PC-3 (cell line): ENCODE data around the gene FHIP2A. TPM values are rescaled to one million over a fixed set of nuclear protein-coding genes. Genes with fewer than 3 reads are reported as not detected.
"Not testable (repeated sequence)": the region's sequence is repeated elsewhere in the genome, so short reads cannot be mapped to it uniquely, and the experiment has no call there.

Source experiments
- ATAC-seq: fragments of 200-7000 bp; cut with Tn5 transposase; 2 replicates; pipeline ENCODE4 v1.9.1; 2020; ENCODE audit warnings: mild to moderate bottlenecking, moderate library complexity
- BruUV-seq: library from RNA; stranded (reverse); fragments of 400-500 nt; replicated peaks from 2 replicates; lab custom pipeline; 2021; lab: Mats Ljungman, UMichigan
- CTCF ChIA-PET: fragments of 300-600 bp; sonication (Branson Sonifier 250); formaldehyde crosslinking; loops from one replicate; lab custom pipeline; 2022; ENCODE audit warnings: antibody characterized with exemption; lab: Charles Lee
- POLR2A ChIA-PET: fragments of 300-600 bp; sonication (Branson Sonifier 250); formaldehyde crosslinking; loops from one replicate; lab custom pipeline; 2022; ENCODE audit warnings: antibody characterized with exemption; ENCODE audit not compliant: unreplicated experiment; lab: Charles Lee
- DNase-seq: peaks from one replicate; pipeline ENCODE4 v3.0.0-alpha.2; 2015
- H2AFZ ChIP-seq: fragments of 300-600 bp; sonication (generic); 2 replicates; pipeline ENCODE4 v1.6.0; 2016; ENCODE audit warnings: antibody characterized with exemption, low read length
- H3F3A ChIP-seq: fragments of 300-600 bp; sonication (generic); one replicate; pipeline ENCODE4 v1.6.0; 2017; ENCODE audit warnings: antibody characterized with exemption, low read length, control low read depth, mild to moderate bottlenecking; ENCODE audit not compliant: unreplicated experiment
- H3K27ac ChIP-seq: fragments of 300-600 bp; sonication (generic); 2 replicates; pipeline ENCODE4 v1.5.1; 2016; ENCODE audit warnings: mild to moderate bottlenecking, low read length
- H3K27me3 ChIP-seq: fragments of 300-600 bp; sonication (generic); 2 replicates; pipeline ENCODE4 v1.6.1; 2016; ENCODE audit warnings: low read length, mixed read lengths
- H3K36me3 ChIP-seq: fragments of 300-600 bp; sonication (generic); 2 replicates; pipeline ENCODE4 v1.6.1; 2016; ENCODE audit warnings: low read depth, mixed run types, low read length, mixed read lengths
- H3K4me1 ChIP-seq: fragments of 300-600 bp; sonication (generic); 2 replicates; pipeline ENCODE4 v1.5.1; 2016; ENCODE audit warnings: low read length; ENCODE audit not compliant: insufficient read depth
- H3K4me2 ChIP-seq: fragments of 300-600 bp; sonication (generic); 2 replicates; pipeline ENCODE4 v1.6.0; 2016; ENCODE audit warnings: low read length
- H3K4me3 ChIP-seq: fragments of 300-600 bp; sonication (generic); 2 replicates; pipeline ENCODE4 v1.5.1; 2016; ENCODE audit warnings: mild to moderate bottlenecking, low read length, mixed read lengths
- H3K79me2 ChIP-seq: fragments of 300-600 bp; sonication (generic); 2 replicates; pipeline ENCODE4 v1.6.1; 2017; ENCODE audit warnings: low read length, mixed read lengths
- H3K9ac ChIP-seq: fragments of 300-600 bp; sonication (generic); 2 replicates; pipeline ENCODE4 v1.6.0; 2016; ENCODE audit warnings: mild to moderate bottlenecking, low read length
- H3K9me2 ChIP-seq: fragments of 300-600 bp; sonication (generic); replicated peaks from 2 replicates; pipeline ENCODE4 v1.6.1; 2016; ENCODE audit warnings: mixed run types, low read length, mixed read lengths
- H3K9me3 ChIP-seq: fragments of 300-600 bp; sonication (generic); 2 replicates; pipeline ENCODE4 v1.6.1; 2016; ENCODE audit warnings: low read length, mixed read lengths
- H4K20me1 ChIP-seq: fragments of 300-600 bp; sonication (generic); 2 replicates; pipeline ENCODE4 v1.6.1; 2016; ENCODE audit warnings: low read length, mixed read lengths
- EZH2 ChIP-seq: fragments of 300-600 bp; sonication (generic); IDR thresholded peaks from one replicate; pipeline ENCODE4 v1.6.1; 2017; ENCODE audit warnings: antibody characterized with exemption, mild to moderate bottlenecking, low read length; ENCODE audit not compliant: unreplicated experiment
- EZH2phosphoT487 ChIP-seq: fragments of 300-600 bp; sonication (generic); IDR thresholded peaks from 2 replicates; pipeline ENCODE4 v1.6.1; 2018; ENCODE audit warnings: mild to moderate bottlenecking, antibody characterized with exemption, low read length, borderline replicate concordance
- intact Hi-C: fragments of 100-400 bp; cut with micrococcal nuclease; formaldehyde crosslinking; loops from 2 replicates; pipeline ENCODE4 v1.9.0; 2023
- total RNA-seq: library from RNA; depleted of rRNA; stranded (reverse); fragments of >200 nt; gene quantifications from 2 replicates; pipeline ENCODE4 v1.2.3, GENCODE V29; 2014
- TF ChIP-seq, protein P1 (sequence below): fragments of 300-600 bp; sonication (generic); conservative IDR thresholded peaks from 2 replicates; pipeline ENCODE4 v1.5.1; 2017; ENCODE audit warnings: antibody characterized with exemption, low read depth, mild to moderate bottlenecking, low read length

FHIP2A gene
- total RNA-seq, 1 experiment from 2014 or later: 3.7 TPM

GRCh38 chr10:114839901-114840300 lies 18.3 kb downstream of the FHIP2A start:
- no peaks in the 10 kb centered on the region for H3K4me1 ChIP-seq
- no peak overlapping the region for H2AFZ ChIP-seq
- intact Hi-C loops: no loop called here
- H3K27me3 ChIP-seq: no peaks in the 10 kb centered on the region
- H3K4me2 ChIP-seq: no peak overlapping the region
- H3K9ac ChIP-seq: no peak overlapping the region
- TF ChIP-seq, protein P1, sequence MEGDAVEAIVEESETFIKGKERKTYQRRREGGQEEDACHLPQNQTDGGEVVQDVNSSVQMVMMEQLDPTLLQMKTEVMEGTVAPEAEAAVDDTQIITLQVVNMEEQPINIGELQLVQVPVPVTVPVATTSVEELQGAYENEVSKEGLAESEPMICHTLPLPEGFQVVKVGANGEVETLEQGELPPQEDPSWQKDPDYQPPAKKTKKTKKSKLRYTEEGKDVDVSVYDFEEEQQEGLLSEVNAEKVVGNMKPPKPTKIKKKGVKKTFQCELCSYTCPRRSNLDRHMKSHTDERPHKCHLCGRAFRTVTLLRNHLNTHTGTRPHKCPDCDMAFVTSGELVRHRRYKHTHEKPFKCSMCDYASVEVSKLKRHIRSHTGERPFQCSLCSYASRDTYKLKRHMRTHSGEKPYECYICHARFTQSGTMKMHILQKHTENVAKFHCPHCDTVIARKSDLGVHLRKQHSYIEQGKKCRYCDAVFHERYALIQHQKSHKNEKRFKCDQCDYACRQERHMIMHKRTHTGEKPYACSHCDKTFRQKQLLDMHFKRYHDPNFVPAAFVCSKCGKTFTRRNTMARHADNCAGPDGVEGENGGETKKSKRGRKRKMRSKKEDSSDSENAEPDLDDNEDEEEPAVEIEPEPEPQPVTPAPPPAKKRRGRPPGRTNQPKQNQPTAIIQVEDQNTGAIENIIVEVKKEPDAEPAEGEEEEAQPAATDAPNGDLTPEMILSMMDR: no peak
- TF ChIP-seq EZH2 (no peak), EZH2phosphoT487 (no peak)
- no TSS peak for BruUV-seq
- POLR2A ChIA-PET: no interaction called here
- CTCF ChIA-PET: no interaction called here
- no peak for ATAC-seq
- H3K36me3 ChIP-seq: no peaks in the 10 kb centered on the region
- no peaks in the 10 kb centered on the region for H4K20me1 ChIP-seq
- H3K27ac ChIP-seq: no peak overlapping the region
- no peaks in the 10 kb centered on the region for H3K9me2 ChIP-seq
- DNase-seq: no peak
- no peaks in the 10 kb centered on the region for H3K9me3 ChIP-seq
- no peak overlapping the region for H3K4me3 ChIP-seq
- no peaks in the 10 kb centered on the region for H3F3A ChIP-seq
- H3K79me2 ChIP-seq: no peaks in the 10 kb centered on the region

DNA sequence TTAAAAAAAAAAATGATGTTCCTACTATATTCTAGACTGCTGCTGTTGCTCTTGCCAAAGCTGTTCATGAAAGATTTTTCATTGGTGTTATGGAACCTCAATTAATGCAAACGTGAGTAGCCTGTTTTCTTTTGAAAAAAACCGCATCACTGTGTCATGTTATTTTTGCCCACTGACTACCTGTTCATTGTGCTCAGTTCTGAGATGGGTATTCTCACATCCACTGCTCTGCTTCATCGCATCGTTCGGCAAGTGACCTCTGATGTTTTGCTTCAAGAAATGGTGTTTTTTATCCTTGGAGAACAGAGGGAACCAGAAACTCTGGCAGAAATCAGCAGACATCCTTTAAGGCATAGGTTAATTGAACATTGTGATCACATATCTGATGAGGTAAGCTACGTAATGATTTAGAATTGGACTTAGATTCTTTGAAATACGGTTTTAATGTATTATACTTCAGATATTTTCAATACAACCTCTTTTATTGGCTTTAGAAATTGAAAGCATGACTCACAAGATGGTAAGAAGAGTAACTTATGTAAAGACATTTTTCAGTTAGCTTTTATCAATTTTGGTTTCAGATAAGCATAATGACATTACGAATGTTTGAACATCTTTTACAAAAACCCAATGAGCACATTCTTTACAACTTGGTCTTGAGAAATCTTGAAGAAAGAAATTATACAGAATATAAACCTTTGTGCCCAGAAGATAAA lies 24.6 kb downstream of the FHIP2A start:
- POLR2A ChIA-PET: no interaction called here
- intact Hi-C loops: no loop called here
- CTCF ChIA-PET: no interaction called here
- H3K27ac ChIP-seq: no peak overlapping the region
- no peaks in the 10 kb centered on the region for H3F3A ChIP-seq
- ATAC-seq (no peak), DNase-seq (no peak)
- no TSS peak for BruUV-seq
- no peaks in the 10 kb centered on the region for H3K9me2 ChIP-seq
- H3K9me3 ChIP-seq: no peaks in the 10 kb centered on the region
- peaks cover 12% of the 10 kb centered on the region for H3K36me3 ChIP-seq
- H3K4me3 ChIP-seq: no peak overlapping the region
- H4K20me1 ChIP-seq: no peaks in the 10 kb centered on the region
- no peaks in the 10 kb centered on the region for H3K27me3 ChIP-seq
- H3K4me2 ChIP-seq: no peak overlapping the region
- H3K9ac ChIP-seq: no peak overlapping the region
- no peaks in the 10 kb centered on the region for H3K4me1 ChIP-seq
- TF ChIP-seq, protein P1: no peak
- H2AFZ ChIP-seq: no peak overlapping the region
- no peaks in the 10 kb centered on the region for H3K79me2 ChIP-seq

DNA sequence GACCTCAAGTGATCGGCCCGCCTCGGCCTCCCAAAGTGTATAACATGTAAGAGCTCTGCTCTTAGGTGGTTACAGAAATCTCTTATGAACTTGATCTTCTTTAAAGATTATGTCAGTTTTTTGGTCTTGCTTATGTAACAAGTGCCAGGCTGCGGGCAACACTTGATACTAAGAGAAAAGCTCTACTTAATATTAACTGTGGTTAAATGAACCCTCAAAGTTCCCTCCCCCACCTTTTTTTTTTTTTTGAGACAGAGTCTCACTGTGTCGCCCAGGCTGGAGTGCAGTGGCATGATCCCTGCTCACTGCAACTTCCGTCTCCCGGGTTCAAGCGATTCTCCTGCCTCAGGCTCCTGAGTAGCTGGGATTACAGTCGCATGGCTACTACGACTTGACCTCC lies 25.9 kb downstream of the FHIP2A start:
- H3K9me2 ChIP-seq, CTCF ChIA-PET, H2AFZ ChIP-seq, H3K27me3 ChIP-seq, H3K27ac ChIP-seq, POLR2A ChIA-PET, H4K20me1 ChIP-seq, DNase-seq, H3F3A ChIP-seq, intact Hi-C loops, H3K9me3 ChIP-seq, ATAC-seq, H3K79me2 ChIP-seq, H3K4me2 ChIP-seq, H3K9ac ChIP-seq, H3K4me3 ChIP-seq, H3K4me1 ChIP-seq, BruUV-seq: not testable (repeated sequence)
- H3K36me3 ChIP-seq: peaks cover 12% of the 10 kb centered on the region
